GM19397 (cell line): ENCODE data around the gene AMBN.

Experiments used
- ATAC-seq: cut with Tn5 transposase; IDR thresholded peaks from one replicate; pipeline ENCODE4 v1.9.1; 2021; ENCODE audit warnings: mild to moderate bottlenecking, moderate library complexity; ENCODE audit not compliant: unreplicated experiment

Gene AMBN

GRCh38 chr4:70591955-70592582, at the start of gene AMBN:
Gene AMBN (plus strand): TSS chr4:70592256. CDS start chr4:70592359, 103 bp downstream.
- no peak for ATAC-seq

GRCh38 chr4:70544279-70544868, 47.7 kb upstream of the AMBN start:
- ATAC-seq, result no peak

GRCh38 chr4:70556856-70557255, 35.2 kb upstream of the AMBN start:
- ATAC-seq, result no peak

GRCh38 chr4:70559211-70559830, 32.7 kb upstream of the AMBN start:
- peak; percentile 72 for ATAC-seq

GRCh38 chr4:70559924-70560323, 32.1 kb upstream of the AMBN start:
- ATAC-seq, result no peak

- ATAC-seq, result no peak
Measured at GRCh38 chr4:70564033-70564432, 28.0 kb upstream of the AMBN start.

- ATAC-seq, result no peak
Measured at GRCh38 chr4:70570796-70571195, 21.3 kb upstream of the AMBN start.

- ATAC-seq, result no peak
Measured at GRCh38 chr4:70571772-70572171, 20.3 kb upstream of the AMBN start.

- ATAC-seq, result no peak
Measured at GRCh38 chr4:70575964-70576363, 16.1 kb upstream of the AMBN start.

GRCh38 chr4:70577220-70577927, 14.7 kb upstream of the AMBN start:
- no peak for ATAC-seq

- no peak for ATAC-seq
Measured at GRCh38 chr4:70581980-70582379, 10.1 kb upstream of the AMBN start.

- ATAC-seq, result no peak
Measured at GRCh38 chr4:70583952-70584834, 7.9 kb upstream of the AMBN start.

GRCh38 chr4:70586841-70587240, 5.2 kb upstream of the AMBN start:
- no peak for ATAC-seq

- ATAC-seq, result peak; percentile 94
Measured at GRCh38 chr4:70589785-70590184, 2.3 kb upstream of the AMBN start.

- no peak for ATAC-seq
Measured at GRCh38 chr4:70594196-70594595, 2.1 kb downstream of the AMBN start.

GRCh38 chr4:70600305-70600704, 8.2 kb downstream of the AMBN start:
- ATAC-seq, result no peak

- ATAC-seq, result no peak
Measured at GRCh38 chr4:70600977-70601376, 8.9 kb downstream of the AMBN start.

- peak; percentile 98 for ATAC-seq
Measured at GRCh38 chr4:70601422-70602039, 9.5 kb downstream of the AMBN start.

GRCh38 chr4:70603856-70604255, 11.8 kb downstream of the AMBN start:
- no peak for ATAC-seq

GRCh38 chr4:70606459-70606858, 14.4 kb downstream of the AMBN start:
- no peak for ATAC-seq
